Karpas-422 (cell line): ENCODE measurements around the gene LCA5. TPM values are rescaled to one million over a fixed set of nuclear protein-coding genes. Genes with fewer than 3 reads are reported as not detected.
"Not testable (repeated sequence)": the region's sequence is repeated elsewhere in the genome, so short reads cannot be mapped to it uniquely, and the experiment has no call there.

ENCODE experiments used
- DNase-seq: peaks from one replicate; pipeline ENCODE4 v3.0.0-alpha.2; 2015
- H2AFZ ChIP-seq: fragments of 200-600 bp; sonication (generic); 2 replicates; pipeline ENCODE4 v1.6.1; 2014; ENCODE audit warnings: antibody characterized with exemption, low read length, mixed read lengths
- H3K27ac ChIP-seq: fragments of 200-600 bp; sonication (generic); 2 replicates; pipeline ENCODE4 v1.5.1; 2014; ENCODE audit warnings: mild to moderate bottlenecking, low read length, moderate library complexity
- H3K27me3 ChIP-seq: fragments of 200-600 bp; sonication (generic); 2 replicates; pipeline ENCODE4 v1.6.1; 2014; ENCODE audit warnings: low read length, mixed read lengths
- H3K36me3 ChIP-seq: fragments of 200-600 bp; sonication (generic); 2 replicates; pipeline ENCODE4 v1.6.1; 2014; ENCODE audit warnings: low read length, mixed read lengths; ENCODE audit not compliant: insufficient read depth
- H3K4me1 ChIP-seq: fragments of 200-600 bp; sonication (generic); 2 replicates; pipeline ENCODE4 v1.6.1; 2014; ENCODE audit warnings: mild to moderate bottlenecking, low read length, mixed read lengths
- H3K4me2 ChIP-seq: fragments of 200-600 bp; sonication (generic); 2 replicates; pipeline ENCODE4 v1.6.1; 2014; ENCODE audit warnings: low read length, low read depth, mild to moderate bottlenecking; ENCODE audit not compliant: poor library complexity, severe bottlenecking
- H3K4me3 ChIP-seq: fragments of 200-600 bp; sonication (generic); 2 replicates; pipeline ENCODE4 v1.5.1; 2014; ENCODE audit warnings: mild to moderate bottlenecking, antibody characterized with exemption, low read length, mixed read lengths
- H3K79me2 ChIP-seq: fragments of 200-600 bp; sonication (generic); 2 replicates; pipeline ENCODE4 v1.6.1; 2014; ENCODE audit warnings: mild to moderate bottlenecking, low read length, mixed read lengths
- H3K9ac ChIP-seq: fragments of 200-600 bp; sonication (generic); 2 replicates; pipeline ENCODE4 v1.6.0; 2014; ENCODE audit warnings: low read length
- H3K9me2 ChIP-seq: fragments of 200-600 bp; sonication (generic), shearing (Covaris generic); replicated peaks from 2 replicates; pipeline ENCODE4 v1.6.0; 2014; ENCODE audit warnings: mild to moderate bottlenecking, low read length, moderate library complexity; ENCODE audit not compliant: insufficient read depth
- H3K9me3 ChIP-seq: fragments of 300-700, 200-600 bp; sonication (generic); 2 replicates; pipeline ENCODE4 v1.6.1; 2014; ENCODE audit warnings: low read length, mixed read lengths
- H4K20me1 ChIP-seq: fragments of 200-600 bp; sonication (generic); 2 replicates; pipeline ENCODE4 v1.6.1; 2014; ENCODE audit warnings: mild to moderate bottlenecking, antibody characterized with exemption, low read length, low read depth; ENCODE audit not compliant: insufficient read depth
- total RNA-seq: library from RNA; depleted of rRNA; stranded (reverse); fragments of >200 nt; shearing (Covaris generic); gene quantifications from 2 replicates; pipeline ENCODE4 v1.2.3, GENCODE V29; 2014; ENCODE audit warnings: low replicate concordance; rRNA removed

LCA5 gene
- total RNA-seq = not detected in 2 replicates

DNA sequence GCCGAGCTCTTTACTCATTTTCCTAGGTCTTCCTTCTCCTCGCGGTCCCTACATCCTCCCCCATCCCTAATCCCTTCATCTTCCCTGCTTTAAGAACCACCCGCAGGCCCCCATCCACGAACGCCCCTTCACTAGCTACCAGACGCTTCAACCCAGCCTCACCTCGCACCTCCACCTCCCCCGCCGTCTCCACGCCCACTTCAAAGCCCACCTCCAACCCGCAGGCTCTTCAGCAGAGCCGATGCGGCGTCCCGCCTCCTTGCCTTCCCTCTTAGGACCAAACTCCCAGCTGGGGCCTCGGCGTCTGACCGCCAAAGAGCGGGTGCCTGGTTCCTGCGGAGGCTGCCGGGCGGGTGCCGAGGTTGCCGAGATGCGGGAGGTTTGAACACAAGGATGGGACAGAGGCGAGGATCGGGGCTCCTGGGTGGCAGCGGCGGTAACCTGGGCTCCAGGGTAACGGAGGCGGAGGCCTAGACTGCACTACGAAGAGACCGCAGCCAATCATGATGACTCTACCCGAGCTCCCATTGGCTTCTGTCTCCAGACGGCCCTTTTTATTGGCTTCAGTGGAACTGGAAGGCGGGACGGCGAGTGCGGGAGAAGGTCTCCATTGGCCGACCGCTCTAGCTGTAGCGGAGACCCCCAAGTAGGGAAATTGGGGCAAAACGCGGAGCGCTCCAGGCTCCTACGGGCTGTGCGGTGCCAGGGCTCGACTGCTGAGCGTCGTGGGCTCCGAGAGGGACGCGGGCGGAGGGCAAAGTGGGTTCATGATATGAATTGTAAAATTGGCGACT lies at the start of gene LCA5:
TSS of gene LCA5 (minus strand) at position 477 of the 794 bp plus-strand sequence. CDS start 18,536 bp downstream, outside the sequence.
- Histone ChIP-seq H3K36me3 (no peaks in the 10 kb centered on the region), H4K20me1 (no peaks in the 10 kb centered on the region), H3K4me1 (no peaks in the 10 kb centered on the region), H3K79me2 (no peaks in the 10 kb centered on the region), H2AFZ (no peak within 1 kb of the TSS), H3K9ac (no peak within 1 kb of the TSS), H3K27ac (no peak within 1 kb of the TSS), H3K4me2 (no peak within 1 kb of the TSS), H3K27me3 (no peaks in the 10 kb centered on the region), H3K4me3 (no peak within 1 kb of the TSS), H3K9me2 (no peaks in the 10 kb centered on the region), H3K9me3 (no peaks in the 10 kb centered on the region)
- DNase-seq = no peak

GRCh38 chr6:79586548-79586947 lies 49.3 kb upstream of the LCA5 start:
- no peak overlapping the region for H3K4me3 ChIP-seq
- H3K4me1 ChIP-seq = no peaks in the 10 kb centered on the region
- H4K20me1 ChIP-seq = no peaks in the 10 kb centered on the region
- no peaks in the 10 kb centered on the region for H3K9me2 ChIP-seq
- H3K9ac ChIP-seq = no peak overlapping the region
- no peak overlapping the region for H3K4me2 ChIP-seq
- no peaks in the 10 kb centered on the region for H3K79me2 ChIP-seq
- no peak overlapping the region for H2AFZ ChIP-seq
- H3K9me3 ChIP-seq = no peaks in the 10 kb centered on the region
- H3K27ac ChIP-seq = no peak overlapping the region
- DNase-seq = no peak
- no peaks in the 10 kb centered on the region for H3K27me3 ChIP-seq
- no peaks in the 10 kb centered on the region for H3K36me3 ChIP-seq

DNA sequence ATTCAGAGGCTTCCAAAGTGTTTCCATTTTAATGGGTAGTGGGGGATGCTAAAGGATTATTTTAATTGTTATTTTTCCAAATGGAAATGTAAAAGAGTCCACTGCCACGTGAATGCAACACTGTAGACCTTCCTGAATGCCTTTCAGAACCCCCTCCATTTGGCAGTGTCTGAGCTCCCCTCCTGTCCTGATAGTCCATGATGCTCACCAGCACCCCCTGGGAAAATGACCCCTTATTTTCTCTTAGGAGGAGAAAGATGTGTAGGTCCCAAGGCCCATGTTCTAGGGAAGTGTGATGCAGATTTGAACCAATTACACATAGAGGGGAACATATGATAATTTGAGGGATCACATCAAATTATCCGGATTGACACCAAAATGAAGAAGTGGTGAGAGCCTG lies 47.1 kb upstream of the LCA5 start:
- H3K27ac ChIP-seq = no peak overlapping the region
- H3K79me2 ChIP-seq = no peaks in the 10 kb centered on the region
- H3K9ac ChIP-seq = no peak overlapping the region
- H3K27me3 ChIP-seq = no peaks in the 10 kb centered on the region
- no peak overlapping the region for H3K4me3 ChIP-seq
- no peaks in the 10 kb centered on the region for H3K9me3 ChIP-seq
- no peaks in the 10 kb centered on the region for H3K36me3 ChIP-seq
- H4K20me1 ChIP-seq = no peaks in the 10 kb centered on the region
- no peaks in the 10 kb centered on the region for H3K4me1 ChIP-seq
- no peak overlapping the region for H2AFZ ChIP-seq
- no peaks in the 10 kb centered on the region for H3K9me2 ChIP-seq
- DNase-seq = no peak
- no peak overlapping the region for H3K4me2 ChIP-seq

- H3K9me2 ChIP-seq, H3K4me3 ChIP-seq, DNase-seq, H3K27me3 ChIP-seq, H3K79me2 ChIP-seq, H3K4me1 ChIP-seq, H3K4me2 ChIP-seq, H3K9ac ChIP-seq, H3K36me3 ChIP-seq, H3K9me3 ChIP-seq, H3K27ac ChIP-seq, H2AFZ ChIP-seq, H4K20me1 ChIP-seq: not testable (repeated sequence)
Measured at GRCh38 chr6:79577926-79578325, 40.7 kb upstream of the LCA5 start.

GRCh38 chr6:79574630-79575225 lies 37.5 kb upstream of the LCA5 start:
- Histone ChIP-seq H3K4me3 (no peak overlapping the region), H3K27ac (no peak overlapping the region), H3K9me3 (no peaks in the 10 kb centered on the region), H3K9me2 (no peaks in the 10 kb centered on the region), H4K20me1 (no peaks in the 10 kb centered on the region), H2AFZ (no peak overlapping the region), H3K4me2 (no peak overlapping the region), H3K9ac (no peak overlapping the region), H3K79me2 (no peaks in the 10 kb centered on the region), H3K4me1 (peaks cover 4% of the 10 kb centered on the region; the same call in 1 of the 2 replicates), H3K27me3 (0 out of 2 replicates have a peak, but pooled peaks cover 3% of the 10 kb centered on the region), H3K36me3 (no peaks in the 10 kb centered on the region)
- DNase-seq = no peak

DNA sequence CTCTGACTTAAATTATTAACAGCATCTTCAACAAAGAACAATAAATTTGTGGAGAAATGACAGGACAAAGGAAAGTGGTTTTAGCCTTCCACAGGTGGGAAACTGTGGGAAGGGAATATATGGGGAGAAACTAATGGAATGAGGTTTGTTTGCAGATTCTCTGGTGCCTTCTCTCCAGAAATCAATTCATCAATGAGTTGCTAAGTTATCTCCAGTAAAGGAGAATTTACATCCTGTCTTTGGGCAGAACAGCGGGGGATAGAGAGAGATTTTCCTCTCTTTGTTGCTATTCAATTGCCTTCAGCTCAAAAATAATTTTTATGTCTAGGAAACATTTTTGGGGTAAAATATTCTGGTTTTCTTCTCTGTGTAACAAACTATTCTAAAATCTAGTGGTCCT lies 36.9 kb upstream of the LCA5 start:
- H2AFZ ChIP-seq = no peak overlapping the region
- no peak for DNase-seq
- no peak overlapping the region for H3K9ac ChIP-seq
- H4K20me1 ChIP-seq = no peaks in the 10 kb centered on the region
- peaks cover 4% of the 10 kb centered on the region; the same call in 1 of the 2 replicates for H3K4me1 ChIP-seq
- no peak overlapping the region for H3K4me2 ChIP-seq
- H3K9me2 ChIP-seq = no peaks in the 10 kb centered on the region
- no peaks in the 10 kb centered on the region for H3K36me3 ChIP-seq
- H3K27ac ChIP-seq = no peak overlapping the region
- no peak overlapping the region for H3K4me3 ChIP-seq
- H3K9me3 ChIP-seq = no peaks in the 10 kb centered on the region
- no peaks in the 10 kb centered on the region for H3K79me2 ChIP-seq
- H3K27me3 ChIP-seq = 0 out of 2 replicates have a peak, but pooled peaks cover 3% of the 10 kb centered on the region

DNA sequence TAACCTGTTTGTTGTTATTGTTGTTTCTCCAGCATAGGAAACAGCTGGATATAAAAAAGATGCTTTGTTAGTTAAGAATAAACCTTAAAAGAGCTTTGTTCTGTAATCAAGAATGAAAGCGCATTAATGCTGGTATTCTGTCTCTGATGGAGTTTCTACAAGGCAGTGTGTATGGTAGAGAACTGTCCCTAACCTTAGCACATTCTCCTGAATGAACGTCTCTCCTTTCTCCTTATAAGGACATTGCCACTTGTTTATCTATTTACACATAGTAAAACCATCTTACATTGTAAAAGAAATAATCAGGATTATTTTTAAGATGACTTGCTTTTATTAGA lies 33.8 kb upstream of the LCA5 start:
- H3K27me3 ChIP-seq = 0 out of 2 replicates have a peak, but pooled peaks cover 3% of the 10 kb centered on the region
- no peaks in the 10 kb centered on the region for H3K79me2 ChIP-seq
- no peak overlapping the region for H3K27ac ChIP-seq
- H3K36me3 ChIP-seq = no peaks in the 10 kb centered on the region
- no peaks in the 10 kb centered on the region for H3K9me2 ChIP-seq
- H3K4me3 ChIP-seq = no peak overlapping the region
- DNase-seq = no peak
- H3K4me1 ChIP-seq = peaks cover 4% of the 10 kb centered on the region; the same call in 1 of the 2 replicates
- no peaks in the 10 kb centered on the region for H4K20me1 ChIP-seq
- H2AFZ ChIP-seq = no peak overlapping the region
- H3K9ac ChIP-seq = no peak overlapping the region
- H3K9me3 ChIP-seq = no peaks in the 10 kb centered on the region
- H3K4me2 ChIP-seq = no peak overlapping the region

DNA sequence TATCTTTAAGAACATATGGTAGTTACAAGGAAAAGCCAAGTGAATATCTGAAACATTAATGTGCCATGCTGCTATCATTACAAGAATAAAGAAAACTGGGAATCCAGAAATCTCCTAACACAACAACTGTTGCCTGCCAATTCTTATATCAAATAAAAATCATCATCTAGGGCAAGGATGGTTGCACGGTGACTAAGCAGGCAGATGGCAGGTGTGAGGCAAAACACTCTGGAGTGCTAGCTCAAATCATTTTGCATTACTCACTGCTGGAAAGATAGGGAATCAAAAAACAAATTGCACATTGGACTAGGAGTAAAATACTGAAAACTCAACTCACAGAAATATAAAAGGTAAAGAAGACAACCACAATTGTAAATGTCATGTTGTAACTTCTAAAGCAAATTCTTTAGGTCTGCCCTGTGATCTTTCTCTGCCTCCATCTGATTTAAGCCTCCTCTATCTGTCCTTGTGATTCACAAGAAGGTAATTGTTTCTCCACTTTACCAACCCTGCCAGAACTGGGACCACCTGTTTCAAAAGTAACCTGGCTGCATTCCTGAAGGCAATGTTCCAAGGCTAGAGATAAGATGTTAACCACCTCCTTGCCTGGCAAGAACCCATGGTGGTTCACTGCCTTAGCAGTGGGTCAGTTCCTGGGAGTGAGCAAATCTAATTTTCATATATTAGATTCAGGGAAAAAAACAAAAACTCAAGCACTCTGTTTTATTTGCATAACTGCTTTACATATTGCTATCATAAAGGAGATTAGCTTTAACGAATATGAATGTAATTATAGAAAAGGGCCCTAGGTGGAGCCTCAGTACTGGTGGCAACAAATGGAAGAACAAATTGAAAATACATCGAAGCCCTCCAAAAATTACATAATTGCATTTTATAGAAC lies 33.1 kb upstream of the LCA5 start:
- H2AFZ ChIP-seq = no peak overlapping the region
- peak; percentile 79 for DNase-seq
- H3K4me3 ChIP-seq = no peak overlapping the region
- no peaks in the 10 kb centered on the region for H3K9me3 ChIP-seq
- H3K79me2 ChIP-seq = no peaks in the 10 kb centered on the region
- H3K9ac ChIP-seq = no peak overlapping the region
- no peak overlapping the region for H3K4me2 ChIP-seq
- no peaks in the 10 kb centered on the region for H3K9me2 ChIP-seq
- H4K20me1 ChIP-seq = no peaks in the 10 kb centered on the region
- peaks cover 4% of the 10 kb centered on the region; the same call in 1 of the 2 replicates for H3K4me1 ChIP-seq
- no peak overlapping the region for H3K27ac ChIP-seq
- H3K36me3 ChIP-seq = no peaks in the 10 kb centered on the region
- 0 out of 2 replicates have a peak, but pooled peaks cover 3% of the 10 kb centered on the region for H3K27me3 ChIP-seq
